Loucy (cell line): ENCODE data around the gene ASB8.
A peak's percentile ranks its signal among the peaks of the same experiment; 100 is the strongest.

ENCODE experiments used
- H2AFZ ChIP-seq: fragments of 200-600 bp; sonication (generic); 2 replicates; pipeline ENCODE4 v1.6.0; 2016; ENCODE audit warnings: antibody characterized with exemption, mild to moderate bottlenecking, low read length, moderate library complexity
- H3F3A ChIP-seq: fragments of 200-600 bp; 2 replicates; pipeline ENCODE4 v1.6.0; 2016; ENCODE audit warnings: antibody characterized with exemption, low read depth, mild to moderate bottlenecking
- H3K27me3 ChIP-seq: fragments of 200-600 bp; sonication (generic); 2 replicates; pipeline ENCODE4 v1.6.1; 2014; ENCODE audit warnings: low read length, mild to moderate bottlenecking; ENCODE audit not compliant: insufficient read depth, poor library complexity, severe bottlenecking
- H3K36me3 ChIP-seq: fragments of 200-600 bp; sonication (generic); 2 replicates; pipeline ENCODE4 v1.6.1; 2016; ENCODE audit warnings: low read length; ENCODE audit not compliant: insufficient read depth
- H3K4me1 ChIP-seq: fragments of 200-600 bp; sonication (generic); 2 replicates; pipeline ENCODE4 v1.5.1; 2014; ENCODE audit warnings: low read length, mild to moderate bottlenecking; ENCODE audit not compliant: insufficient read depth, poor library complexity, severe bottlenecking
- H3K4me2 ChIP-seq: fragments of 200-600 bp; sonication (generic); 2 replicates; pipeline ENCODE4 v1.6.0; 2014; ENCODE audit warnings: antibody characterized with exemption, low read length, low read depth, mild to moderate bottlenecking; ENCODE audit not compliant: poor library complexity, severe bottlenecking
- H3K4me3 ChIP-seq: fragments of 200-600 bp; sonication (generic); 2 replicates; pipeline ENCODE4 v1.5.1; 2014; ENCODE audit warnings: low read length, mild to moderate bottlenecking, mixed read lengths; ENCODE audit not compliant: poor library complexity, severe bottlenecking
- H3K79me2 ChIP-seq: fragments of 200-600 bp; sonication (generic); 2 replicates; pipeline ENCODE4 v1.6.1; 2014; ENCODE audit warnings: low read length; ENCODE audit not compliant: insufficient read depth
- H3K9ac ChIP-seq: fragments of 200-600 bp; sonication (generic); 2 replicates; pipeline ENCODE4 v1.6.0; 2014; ENCODE audit warnings: mild to moderate bottlenecking, low read depth, low read length, moderate library complexity; ENCODE audit not compliant: poor library complexity, severe bottlenecking
- H3K9me2 ChIP-seq: fragments of 200-600 bp; sonication (generic); replicated peaks from 2 replicates; pipeline ENCODE4 v1.6.1; 2016; ENCODE audit warnings: low read depth, low read length, mixed read lengths
- H3K9me3 ChIP-seq: fragments of 200-600 bp; sonication (generic); 2 replicates; pipeline ENCODE4 v1.6.1; 2014; ENCODE audit warnings: mild to moderate bottlenecking, antibody characterized with exemption, low read length, low read depth; ENCODE audit not compliant: insufficient read depth
- H4K20me1 ChIP-seq: fragments of 200-600 bp; sonication (generic); 2 replicates; pipeline ENCODE4 v1.6.0; 2014; ENCODE audit warnings: antibody characterized with exemption, low read length, mild to moderate bottlenecking; ENCODE audit not compliant: insufficient read depth, poor library complexity, severe bottlenecking
- CTCF ChIP-seq: fragments of 200-600 bp; sonication (generic); conservative IDR thresholded peaks from 2 replicates; pipeline ENCODE4 v1.5.1; 2014; ENCODE audit warnings: mild to moderate bottlenecking, antibody characterized with exemption, low read length
- EZH2phosphoT487 ChIP-seq: fragments of 200-600 bp; IDR thresholded peaks from 2 replicates; pipeline ENCODE4 v1.6.1; 2018; ENCODE audit warnings: antibody characterized with exemption, mild to moderate bottlenecking, moderate library complexity, borderline replicate concordance

ASB8 gene

DNA sequence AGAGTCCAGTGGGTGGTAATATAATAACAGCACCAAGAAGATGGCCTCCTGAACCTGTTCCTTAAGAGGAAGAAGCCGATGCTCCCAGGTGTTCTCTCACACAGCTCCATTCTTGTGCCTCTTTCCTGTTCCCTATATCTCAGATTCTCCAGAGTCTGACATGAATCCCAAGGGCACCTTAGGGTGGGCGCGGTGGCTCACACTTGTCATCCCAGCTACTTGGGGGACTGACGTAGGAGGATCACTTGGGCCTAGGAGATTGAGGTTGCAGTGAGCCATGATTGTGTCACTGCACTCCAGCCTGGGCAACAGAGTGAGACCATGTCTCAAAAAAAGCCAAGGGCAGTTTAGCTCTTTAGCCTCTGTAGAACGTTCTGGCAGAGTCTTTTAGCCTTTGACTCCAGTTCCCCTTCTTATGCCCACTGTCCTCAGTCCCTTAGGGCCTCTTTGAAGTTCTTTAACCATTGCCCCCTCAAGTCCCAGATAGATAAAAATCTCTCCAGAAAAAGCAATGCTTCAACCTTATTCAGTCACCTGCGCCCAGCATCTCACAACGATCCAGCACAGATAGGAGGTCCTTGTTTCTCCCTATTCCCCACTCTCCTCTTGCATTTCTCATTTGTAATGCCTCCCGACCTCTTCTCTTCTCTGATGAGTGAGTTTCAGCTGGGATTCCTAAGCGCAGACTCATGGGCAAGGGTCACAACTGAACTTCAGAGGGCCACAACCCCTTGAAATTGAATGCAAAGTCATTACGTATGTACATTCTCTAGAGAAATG lies 30.8 kb upstream of the ASB8 start:
- no peak overlapping the region for H3K4me3 ChIP-seq
- no peaks in the 10 kb centered on the region for H3K79me2 ChIP-seq
- no peaks in the 10 kb centered on the region for H3K9me3 ChIP-seq
- H3K4me2 ChIP-seq = no peak overlapping the region
- no peaks in the 10 kb centered on the region for H3K36me3 ChIP-seq
- no peaks in the 10 kb centered on the region for H4K20me1 ChIP-seq
- peak overlapping the region; percentile 24; the same call in 1 of the 2 replicates for H2AFZ ChIP-seq
- H3F3A ChIP-seq = no peaks in the 10 kb centered on the region; the same call in 1 of the 2 replicates
- H3K9me2 ChIP-seq = no peaks in the 10 kb centered on the region
- H3K4me1 ChIP-seq = peaks cover 19% of the 10 kb centered on the region
- no peak overlapping the region for H3K9ac ChIP-seq
- TF ChIP-seq CTCF (no peak), EZH2phosphoT487 (no peak)
- H3K27me3 ChIP-seq = no peaks in the 10 kb centered on the region

DNA sequence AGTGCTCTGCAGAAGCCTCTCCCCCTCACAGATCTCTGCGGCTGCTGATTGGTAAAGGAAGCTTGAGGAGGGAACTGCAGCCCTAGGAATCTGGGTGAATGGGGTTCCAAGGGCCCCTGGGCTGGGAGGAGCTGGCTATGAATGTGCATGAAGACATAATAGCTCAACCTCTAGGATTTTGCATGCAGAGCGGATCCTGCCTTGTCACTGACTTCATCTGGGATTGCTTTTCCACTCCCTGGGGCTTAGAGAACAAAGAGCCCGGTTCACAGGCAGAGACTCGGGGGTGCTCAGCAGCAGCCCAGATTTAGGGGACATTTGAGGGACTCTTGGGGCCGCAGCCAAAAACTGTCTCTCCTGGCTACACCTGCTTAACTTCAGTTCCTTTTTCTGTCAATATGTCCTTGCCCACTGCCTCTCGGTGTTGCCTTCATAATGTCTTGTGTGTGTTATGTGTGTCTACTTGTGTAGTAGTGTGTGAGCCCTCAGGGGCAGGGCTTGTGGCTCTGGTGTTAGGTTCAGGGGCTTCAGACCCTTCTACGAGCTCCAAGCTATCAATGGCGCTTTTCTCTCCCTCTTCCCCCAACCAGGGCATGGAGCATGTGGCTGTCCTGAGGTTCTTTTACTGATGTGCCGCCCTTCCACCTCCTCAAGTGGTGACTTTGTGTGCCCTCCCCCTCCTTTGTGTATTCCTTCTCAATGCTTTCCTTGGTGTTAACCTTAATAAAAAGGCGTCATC lies 28.0 kb upstream of the ASB8 start:
- H4K20me1 ChIP-seq = no peaks in the 10 kb centered on the region
- H3K79me2 ChIP-seq = no peaks in the 10 kb centered on the region
- no peaks in the 10 kb centered on the region for H3K9me2 ChIP-seq
- H2AFZ ChIP-seq = peak overlapping the region; percentile 71
- no peak overlapping the region for H3K9ac ChIP-seq
- H3F3A ChIP-seq = no peaks in the 10 kb centered on the region; the same call in 1 of the 2 replicates
- no peaks in the 10 kb centered on the region for H3K9me3 ChIP-seq
- peak overlapping the region; percentile 47 for H3K4me2 ChIP-seq
- H3K27me3 ChIP-seq = no peaks in the 10 kb centered on the region
- no peaks in the 10 kb centered on the region for H3K36me3 ChIP-seq
- TF ChIP-seq EZH2phosphoT487 (no peak), CTCF (no peak)
- H3K4me3 ChIP-seq = no peak overlapping the region
- peaks cover 26% of the 10 kb centered on the region for H3K4me1 ChIP-seq

DNA sequence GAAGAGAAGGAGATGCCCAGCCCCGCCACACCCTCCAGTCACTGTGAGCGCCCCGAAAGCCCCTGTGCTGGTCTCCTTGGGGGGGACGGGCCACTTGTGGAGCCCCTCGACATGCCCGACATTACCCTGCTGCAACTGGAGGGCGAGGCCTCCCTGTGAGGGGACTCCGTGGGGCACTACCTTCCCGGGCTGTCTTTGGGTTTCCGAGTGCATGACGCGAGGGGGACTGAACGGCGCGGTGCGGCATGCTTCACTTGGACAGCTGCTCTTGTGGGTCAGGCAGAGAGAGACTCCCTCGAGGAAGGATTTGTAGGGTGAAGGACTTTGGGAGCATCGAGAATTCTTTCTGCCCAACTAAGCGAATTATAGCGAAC lies 27.2 kb upstream of the ASB8 start:
- Histone ChIP-seq H3K9ac (no peak overlapping the region), H3K79me2 (no peaks in the 10 kb centered on the region), H3K27me3 (no peaks in the 10 kb centered on the region), H3F3A (no peaks in the 10 kb centered on the region; the same call in 1 of the 2 replicates), H3K36me3 (no peaks in the 10 kb centered on the region), H3K9me2 (no peaks in the 10 kb centered on the region), H2AFZ (no peak overlapping the region), H3K4me3 (no peak overlapping the region), H4K20me1 (no peaks in the 10 kb centered on the region), H3K9me3 (no peaks in the 10 kb centered on the region), H3K4me2 (no peak overlapping the region), H3K4me1 (peaks cover 26% of the 10 kb centered on the region)
- TF ChIP-seq EZH2phosphoT487 (no peak), CTCF (no peak)
